GM19463 (cell line): ENCODE results near the gene SH3PXD2A.

Experiments used
- ATAC-seq: cut with Tn5 transposase; IDR thresholded peaks from one replicate; pipeline ENCODE4 v1.9.1; 2021; ENCODE audit warnings: mild to moderate bottlenecking, moderate library complexity; ENCODE audit not compliant: unreplicated experiment

Gene SH3PXD2A

DNA sequence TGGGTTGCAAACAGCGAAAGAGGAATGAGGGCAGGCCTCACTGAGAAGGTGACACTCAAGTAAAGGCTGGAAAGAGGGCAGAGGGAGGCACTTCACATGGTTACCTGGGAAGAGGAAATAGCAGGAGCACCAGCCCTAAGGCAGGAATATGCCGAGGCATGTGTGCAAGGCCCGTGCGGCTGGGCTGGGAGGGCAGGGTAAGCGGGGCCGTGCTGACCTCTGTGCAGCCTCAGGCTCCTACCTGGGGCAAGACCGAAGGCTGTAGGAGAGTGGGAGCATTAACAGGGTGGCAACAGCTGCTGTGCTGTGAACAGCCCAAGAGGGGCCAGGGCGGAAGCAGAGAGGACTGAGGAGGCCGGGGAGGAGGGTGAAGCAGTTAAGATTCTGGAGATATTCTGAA, 24.0 kb upstream of the SH3PXD2A start:
- no peak for ATAC-seq

DNA sequence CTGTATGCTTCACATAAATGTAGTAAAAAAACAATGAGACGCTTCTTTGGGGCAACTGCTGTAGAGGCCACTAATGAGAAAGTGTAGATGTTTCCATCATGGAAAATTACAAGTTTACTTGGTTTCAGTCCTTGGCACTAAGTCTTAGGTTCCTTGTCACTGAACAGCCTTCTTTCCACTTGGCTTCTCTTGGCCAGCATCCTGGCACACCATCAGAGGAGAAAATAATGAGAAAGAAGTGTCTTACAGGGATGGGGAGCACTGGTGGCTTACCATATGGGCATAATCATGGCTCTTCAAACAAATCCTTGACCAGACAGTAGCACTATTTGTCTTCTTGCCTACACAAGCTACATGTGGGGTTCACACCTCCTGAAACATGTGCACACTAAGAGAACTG, 22.5 kb upstream of the SH3PXD2A start:
- no peak for ATAC-seq

GRCh38 chr10:103876155-103876554, 20.8 kb upstream of the SH3PXD2A start:
- no peak for ATAC-seq

DNA sequence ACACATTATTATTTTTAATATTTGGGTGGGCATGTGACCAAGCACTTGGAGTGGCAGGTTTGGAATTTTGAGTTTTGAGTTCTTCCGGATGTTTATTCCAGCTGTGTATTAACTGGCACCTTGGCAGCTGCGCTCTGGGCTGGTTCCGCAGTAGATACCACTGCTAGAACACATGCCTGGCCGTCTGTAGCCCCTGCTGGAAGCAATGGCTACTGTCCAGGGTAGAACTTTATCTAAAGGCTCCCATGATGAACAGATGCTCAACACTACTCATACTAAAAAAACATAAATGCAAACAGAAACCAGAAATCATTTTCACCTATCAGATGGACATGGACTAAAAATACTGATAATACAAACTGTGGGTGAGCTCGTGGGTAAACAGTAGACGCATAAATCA, 19.4 kb upstream of the SH3PXD2A start:
- ATAC-seq = no peak

DNA sequence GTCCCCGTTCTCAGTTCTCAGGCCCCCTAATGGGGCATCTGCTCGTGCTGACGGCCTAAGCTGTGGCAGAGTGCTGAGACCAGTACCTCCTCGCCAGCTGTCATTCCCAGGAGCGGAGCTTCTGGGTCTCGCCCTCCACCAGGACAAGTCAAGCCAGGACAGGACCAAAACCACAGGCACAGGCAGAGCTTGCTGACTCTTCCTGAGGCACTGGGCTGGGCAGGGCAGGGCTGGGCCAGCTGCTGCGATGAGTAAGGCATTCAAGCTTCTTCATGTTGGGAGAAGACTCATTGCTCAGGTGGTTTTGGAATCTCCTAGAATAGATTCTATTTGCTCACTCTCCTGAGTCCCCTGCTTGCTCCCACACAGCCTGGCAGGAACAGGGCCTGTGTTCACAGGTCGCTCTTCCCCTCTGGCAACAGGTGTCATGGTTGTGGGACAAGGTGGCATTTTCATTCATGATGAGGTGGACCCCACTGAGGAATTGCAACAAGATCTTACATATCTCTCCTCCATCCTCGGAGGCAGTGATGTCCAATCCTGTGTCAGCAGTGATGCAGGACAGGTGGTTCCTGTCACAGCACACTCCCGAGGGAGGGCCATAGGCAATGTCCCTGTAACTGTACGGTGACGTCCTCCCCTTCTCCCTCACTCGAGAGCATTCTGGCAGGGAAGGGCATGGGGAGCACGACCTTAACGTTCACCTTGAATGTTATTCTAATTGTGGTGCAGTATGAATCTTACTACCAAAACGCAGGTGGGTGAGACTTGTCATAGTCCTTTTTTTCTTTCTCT, 17.0 kb upstream of the SH3PXD2A start:
- no peak for ATAC-seq

DNA sequence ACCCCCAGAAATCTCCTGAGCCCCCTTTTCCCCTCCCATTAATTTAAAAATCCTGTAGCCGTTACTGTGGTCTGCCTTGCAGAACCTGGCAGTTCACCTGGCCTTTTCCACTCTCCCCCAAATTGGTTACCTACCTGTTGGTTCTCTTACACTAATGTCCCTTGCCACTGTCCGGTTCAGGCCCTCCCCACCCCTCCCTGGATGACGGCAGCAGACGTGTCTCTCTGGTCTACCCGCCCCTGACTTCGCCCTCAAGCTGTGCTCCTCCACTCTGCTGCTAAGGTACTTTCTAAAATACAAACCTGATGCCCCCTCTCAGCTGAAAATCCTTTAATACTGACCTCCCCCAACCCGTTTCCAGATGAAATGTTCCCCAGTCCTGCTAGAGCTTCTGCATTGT, 15.6 kb upstream of the SH3PXD2A start:
- no peak for ATAC-seq

DNA sequence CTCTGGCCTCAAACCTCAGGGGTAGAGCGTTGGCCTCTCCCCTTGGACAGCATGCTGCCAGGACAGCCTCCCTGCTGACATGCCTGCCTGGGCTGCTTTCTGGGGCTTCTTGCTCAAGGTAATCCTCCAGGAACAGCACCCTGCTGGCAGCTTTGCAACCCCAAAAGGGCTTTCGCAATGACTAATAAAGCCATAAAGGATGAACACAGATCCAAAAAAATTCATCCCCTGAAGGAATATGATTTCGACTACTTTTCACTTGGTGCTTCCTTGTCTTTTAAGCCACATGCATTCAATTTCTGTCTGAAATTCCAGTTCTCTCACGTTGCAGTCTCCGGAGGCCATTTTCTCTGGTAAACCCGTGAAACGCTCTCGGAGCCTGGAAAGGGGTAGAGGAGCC, 15.1 kb upstream of the SH3PXD2A start:
- no peak for ATAC-seq

GRCh38 chr10:103869336-103869735, 14.0 kb upstream of the SH3PXD2A start:
- no peak for ATAC-seq

- ATAC-seq = no peak
Measured at GRCh38 chr10:103868200-103868599, 12.8 kb upstream of the SH3PXD2A start.

DNA sequence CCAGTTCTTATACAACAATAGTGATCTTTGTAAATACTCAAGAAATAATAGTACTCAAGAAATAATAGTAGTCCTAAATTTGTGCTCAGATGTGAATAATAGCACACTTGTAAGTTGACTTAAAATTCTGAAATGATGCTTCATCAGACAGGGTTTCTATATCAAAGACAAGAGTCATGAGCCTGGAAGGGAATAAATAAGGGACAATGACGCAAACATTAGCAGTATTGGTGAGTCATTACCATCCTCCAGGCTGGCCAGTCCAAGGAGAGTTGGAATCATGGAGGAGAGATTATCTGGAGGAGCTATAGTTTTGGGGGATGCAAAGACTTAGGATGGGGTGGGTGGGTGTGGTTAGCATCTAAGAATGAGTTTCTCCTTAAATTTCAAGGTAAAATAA, 6.1 kb upstream of the SH3PXD2A start:
- ATAC-seq = no peak

DNA sequence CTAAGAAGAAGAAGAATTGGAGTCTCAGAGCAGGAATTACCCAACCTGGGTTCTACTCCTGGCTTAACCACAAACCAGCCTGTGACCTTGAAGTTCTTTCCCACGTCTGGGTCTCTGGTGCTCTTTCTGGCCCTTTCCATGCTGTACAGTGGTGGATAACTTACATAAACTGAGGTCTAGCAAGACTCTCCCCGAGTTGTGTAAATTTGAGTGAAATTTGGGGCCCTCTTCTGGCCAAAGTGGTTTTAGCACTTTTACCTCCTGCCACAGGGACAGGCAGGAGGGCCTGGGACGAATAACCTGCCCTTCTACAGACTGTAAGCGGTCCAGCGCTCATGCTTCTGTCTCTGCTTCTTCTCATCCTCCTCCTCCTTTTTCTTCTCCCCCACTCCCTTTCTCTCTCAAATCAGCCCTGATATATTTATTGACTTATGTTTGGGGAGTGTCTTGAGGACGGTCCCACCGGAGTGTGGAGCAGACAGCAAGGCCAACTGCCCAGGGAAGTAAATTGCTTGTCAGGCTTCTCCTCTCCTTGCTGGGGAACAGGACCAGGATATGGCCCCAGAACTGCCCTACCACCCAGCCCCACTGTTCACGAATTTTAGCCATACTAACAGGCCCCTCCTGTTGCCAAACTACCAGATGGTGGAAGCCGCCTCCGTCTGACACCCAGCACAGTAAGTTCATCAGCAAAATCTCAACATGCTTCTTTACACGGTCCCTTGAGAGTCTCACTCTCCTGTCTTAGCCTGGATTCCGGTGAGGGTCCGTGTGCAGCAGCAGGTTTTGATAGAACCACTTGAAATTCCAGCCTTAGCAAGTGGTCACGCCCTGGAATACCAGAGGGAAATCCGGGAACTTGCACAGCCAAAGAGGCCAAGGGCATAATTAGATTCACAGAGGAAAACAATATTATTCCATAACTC, 4.0 kb upstream of the SH3PXD2A start:
- ATAC-seq = peak; percentile 42

- ATAC-seq = no peak
Measured at GRCh38 chr10:103858360-103858759, 3.0 kb upstream of the SH3PXD2A start.

GRCh38 chr10:103856797-103857170, 1.4 kb upstream of the SH3PXD2A start:
- ATAC-seq = no peak

DNA sequence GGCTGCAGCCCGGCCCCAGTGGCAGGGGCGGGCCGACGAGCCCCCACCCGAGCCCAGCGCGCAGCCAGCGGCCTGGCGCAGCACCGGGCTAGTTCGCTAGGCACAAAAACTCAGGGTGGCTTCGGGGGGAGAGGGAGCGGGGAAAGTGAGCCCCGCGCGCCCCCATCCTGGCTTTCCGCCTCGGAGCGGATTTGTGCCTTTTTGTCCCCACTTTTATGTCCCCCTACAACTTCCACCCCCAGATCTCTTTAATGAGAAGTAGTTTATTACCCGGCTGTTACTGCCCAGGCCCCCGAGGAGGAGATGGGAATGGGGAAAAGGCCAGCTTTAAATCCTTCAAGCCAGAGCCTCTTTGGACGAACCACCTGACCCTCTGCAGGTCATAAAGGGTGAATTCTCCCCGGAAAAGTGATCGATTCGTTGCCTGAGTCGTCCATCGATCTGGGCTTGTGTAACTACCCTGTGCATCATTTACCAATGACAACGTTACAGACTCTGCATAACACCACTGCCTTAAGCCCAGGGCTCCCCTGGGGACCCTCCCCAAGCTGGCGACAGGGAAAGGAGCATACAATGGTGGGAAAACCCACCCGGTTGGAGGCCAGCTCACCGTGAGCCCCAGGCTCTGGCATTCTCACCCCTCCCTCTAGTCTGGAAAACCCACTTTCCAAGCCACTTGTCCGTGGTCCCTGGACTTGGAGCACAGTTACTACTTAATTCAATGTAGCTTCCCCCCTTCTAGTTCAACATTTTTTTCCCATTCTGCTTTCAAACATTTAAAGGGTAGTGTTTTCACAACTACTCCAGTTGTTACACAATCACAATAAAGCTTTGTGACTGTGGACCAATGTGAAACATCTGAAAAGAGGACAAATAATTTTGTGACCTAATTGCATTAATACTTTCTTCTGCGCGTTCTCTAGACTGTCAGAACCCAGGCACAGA, 748 bp upstream of the SH3PXD2A start:
- ATAC-seq = no peak

DNA sequence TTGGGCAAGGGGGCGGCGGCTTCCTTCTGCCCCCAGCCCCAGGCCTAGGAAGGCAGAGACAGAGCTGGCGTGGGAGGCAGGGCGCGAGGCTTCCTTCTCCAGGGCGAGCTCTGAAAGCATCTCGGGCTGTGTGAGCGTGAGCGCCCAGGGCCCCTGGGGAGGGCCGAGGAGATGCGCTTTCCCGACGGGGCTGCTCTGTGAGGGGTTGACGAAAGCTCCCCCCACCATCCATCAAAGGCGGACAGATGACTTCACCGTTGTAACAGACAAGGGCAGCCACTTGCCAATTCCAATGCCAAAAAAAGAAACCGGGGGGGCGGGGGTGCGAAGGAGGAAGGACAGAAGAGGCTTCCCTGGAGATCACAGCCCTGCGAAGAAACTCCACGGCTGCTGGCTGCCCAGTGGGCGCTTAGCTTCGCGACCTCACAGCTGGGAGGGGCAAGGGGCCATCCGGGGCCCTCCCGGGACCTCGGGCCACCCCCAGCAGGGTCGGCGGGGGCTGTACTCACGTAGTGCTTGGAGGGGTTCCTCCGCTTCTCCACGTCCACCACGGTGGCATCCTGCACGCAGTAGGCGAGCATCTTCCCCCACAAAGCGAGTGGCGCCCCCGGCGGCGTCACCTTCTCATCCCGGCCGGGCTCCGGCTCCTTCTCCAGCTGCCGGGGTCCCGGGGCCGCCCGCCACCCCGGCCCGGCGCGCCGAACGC, 537 bp downstream of the SH3PXD2A start:
- no peak for ATAC-seq

DNA sequence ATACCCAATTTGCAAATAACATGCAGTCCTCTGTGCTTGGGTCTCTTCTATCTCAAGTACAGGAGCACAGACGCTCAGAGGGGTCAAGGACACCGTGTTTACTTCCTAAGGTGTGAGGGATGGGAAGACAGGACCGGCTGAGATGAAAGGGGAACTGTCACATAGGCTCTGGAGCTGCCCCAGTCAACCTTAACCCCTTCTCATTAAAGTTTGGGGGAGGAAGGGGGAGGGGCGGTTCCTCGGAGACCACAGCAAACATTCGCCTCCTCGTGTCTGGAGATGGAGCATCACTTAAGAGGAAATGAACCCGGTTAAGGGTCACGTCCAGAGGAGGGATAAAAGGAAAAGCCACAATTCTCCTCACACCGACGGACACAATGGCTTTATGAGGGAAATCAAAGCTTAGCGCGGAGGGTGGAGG, 1.1 kb downstream of the SH3PXD2A start:
- no peak for ATAC-seq

- no peak for ATAC-seq
Measured at GRCh38 chr10:103853428-103854264, 1.7 kb downstream of the SH3PXD2A start.

- ATAC-seq = no peak
Measured at GRCh38 chr10:103852856-103853255, 2.5 kb downstream of the SH3PXD2A start.

DNA sequence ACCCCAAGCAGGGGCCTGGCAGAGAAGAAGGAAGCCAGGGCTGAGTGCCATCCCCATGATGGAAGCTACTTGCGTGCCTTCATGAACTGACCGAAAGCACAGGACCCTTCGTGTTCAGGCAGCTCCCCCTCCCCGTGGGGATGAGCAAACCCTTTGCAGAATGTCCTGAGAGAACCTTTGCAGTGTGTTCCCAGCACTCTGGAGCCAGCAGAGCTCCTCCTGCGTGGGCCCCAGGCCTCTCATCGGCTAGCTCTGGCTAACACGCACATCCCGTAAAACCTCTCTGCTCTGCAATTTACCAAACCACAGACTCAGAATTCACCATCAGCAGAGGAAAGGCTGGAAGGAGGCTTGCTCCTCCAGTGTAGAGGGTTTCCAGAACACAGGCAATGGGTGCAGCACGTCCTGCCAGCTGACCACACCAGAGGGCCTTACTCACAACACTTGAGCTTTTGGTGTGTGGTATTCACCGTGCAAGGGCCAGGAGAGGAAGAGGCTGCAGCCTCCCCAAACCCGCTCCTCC, 3.1 kb downstream of the SH3PXD2A start:
- ATAC-seq = no peak
